Fibroblast of villous mesenchyme (primary cell): ENCODE results near the gene SRRM3. TPM values are rescaled to one million over a fixed set of nuclear protein-coding genes. Genes with fewer than 3 reads are reported as not detected.

Experiments
- DNase-seq: peaks from one replicate; pipeline ENCODE4 v3.0.0-alpha.2; 2010; ENCODE audit warnings: low read depth
- H3K4me3 ChIP-seq: 2 replicates; pipeline ENCODE4 v1.5.1; 2011; ENCODE audit warnings: low read depth, mild to moderate bottlenecking, low read length
- CTCF ChIP-seq: IDR thresholded peaks from 2 replicates; pipeline ENCODE4 v1.5.1; 2012; ENCODE audit warnings: low read depth, mild to moderate bottlenecking, low read length; ENCODE audit not compliant: insufficient read depth
- total RNA-seq: library from RNA; depleted of rRNA; stranded (reverse); fragments of >200 nt; gene quantifications from 2 replicates; pipeline ENCODE4 v1.2.3, GENCODE V29; 2012

Gene SRRM3
- total RNA-seq, 1 donor = 0.43 TPM

- no peak for TF ChIP-seq CTCF
- no peak overlapping the region for H3K4me3 ChIP-seq
- no peak for DNase-seq
These were observed 19.3 kb upstream of the SRRM3 start for GRCh38 chr7:76182225-76182960.

GRCh38 chr7:76185187-76185896 is 16.4 kb upstream of the SRRM3 start:
- no peak for DNase-seq
- TF ChIP-seq CTCF = no peak

GRCh38 chr7:76187272-76187671 is 14.4 kb upstream of the SRRM3 start:
- DNase-seq = no peak
- H3K4me3 ChIP-seq = no peak overlapping the region
- TF ChIP-seq CTCF = no peak

More at GRCh38 chr7:76185187-76185896, 16.4 kb upstream of the SRRM3 start:
- no peak overlapping the region for H3K4me3 ChIP-seq

GRCh38 chr7:76189276-76189675 is 12.4 kb upstream of the SRRM3 start:
- H3K4me3 ChIP-seq = no peak overlapping the region
- TF ChIP-seq CTCF = no peak
- no peak for DNase-seq

GRCh38 chr7:76191783-76192240 is 9.9 kb upstream of the SRRM3 start:
- TF ChIP-seq CTCF = no peak
- no peak overlapping the region for H3K4me3 ChIP-seq
- peak; percentile 7 for DNase-seq

GRCh38 chr7:76193466-76193865 is 8.2 kb upstream of the SRRM3 start:
- DNase-seq = no peak
- no peak overlapping the region for H3K4me3 ChIP-seq
- no peak for TF ChIP-seq CTCF
